IMR-90 (cell line): ENCODE data around the gene KYNU. TPM values are rescaled to one million over a fixed set of nuclear protein-coding genes. Genes with fewer than 3 reads are reported as not detected.

Experiments
- ATAC-seq: fragments of 200-7000 bp; cut with Tn5 transposase; 2 replicates; pipeline ENCODE4 v1.9.1; 2020; ENCODE audit warnings: low read depth, mild to moderate bottlenecking, moderate library complexity
- BruUV-seq: library from RNA; stranded (reverse); fragments of 400-500 nt; replicated peaks from 2 replicates; lab custom pipeline; 2021; lab: Mats Ljungman, UMichigan
- CTCF ChIA-PET: fragments of 300-600 bp; formaldehyde crosslinking; extraction: SDS; loops from one replicate; lab custom pipeline; 2021; ENCODE audit warnings: antibody characterized with exemption; lab: Yijun Ruan, JAX
- POLR2A ChIA-PET: fragments of 300-600 bp; sonication (Branson Sonifier 250); formaldehyde crosslinking; loops from one replicate; lab custom pipeline; 2022; ENCODE audit warnings: antibody characterized with exemption; ENCODE audit not compliant: unreplicated experiment; lab: Charles Lee
- DNase-seq: peaks from one replicate; pipeline ENCODE4 v3.0.0; 2013
- H2AFZ ChIP-seq: replicated peaks from 2 replicates; pipeline ENCODE3; 2013; ENCODE audit warnings: low read length, mild to moderate bottlenecking; ENCODE audit not compliant: poor library complexity
- H2AK5ac ChIP-seq: 2 replicates; pipeline ENCODE4 v1.6.1; 2013; ENCODE audit warnings: low read depth, low read length, inconsistent platforms
- H2AK9ac ChIP-seq: replicated peaks from 2 replicates; pipeline ENCODE3; 2013; ENCODE audit warnings: mild to moderate bottlenecking, low read depth, low read length, moderate library complexity; ENCODE audit not compliant: poor library complexity
- H2BK120ac ChIP-seq: 2 replicates; pipeline ENCODE4 v1.6.1; 2013; ENCODE audit warnings: low read depth, low read length, inconsistent platforms
- H2BK15ac ChIP-seq: 3 replicates; pipeline ENCODE4 v1.6.1; 2013; ENCODE audit warnings: low read depth, low read length, inconsistent platforms
- H2BK20ac ChIP-seq: 2 replicates; pipeline ENCODE4 v1.6.1; 2013; ENCODE audit warnings: low read depth, mild to moderate bottlenecking, inconsistent platforms, low read length, moderate library complexity
- H2BK5ac ChIP-seq: 2 replicates; pipeline ENCODE4 v1.6.1; 2013; ENCODE audit warnings: mild to moderate bottlenecking, low read depth, low read length, inconsistent platforms; ENCODE audit not compliant: poor library complexity, severe bottlenecking
- H3K14ac ChIP-seq: replicated peaks from 2 replicates; pipeline ENCODE4 v1.6.1; 2013; ENCODE audit warnings: low read depth, low read length, inconsistent platforms
- H3K18ac ChIP-seq: 2 replicates; pipeline ENCODE4 v1.6.1; 2013; ENCODE audit warnings: low read depth, low read length, control low read depth
- H3K23ac ChIP-seq: 2 replicates; pipeline ENCODE4 v1.6.1; 2013; ENCODE audit warnings: low read depth, low read length, inconsistent platforms
- H3K27ac ChIP-seq: 2 replicates; pipeline ENCODE4 v1.5.1; 2013; ENCODE audit warnings: mild to moderate bottlenecking, control low read depth, low read length; ENCODE audit not compliant: insufficient read depth
- H3K27me3 ChIP-seq: 2 replicates; pipeline ENCODE4 v1.6.1; 2013; ENCODE audit warnings: low read length; ENCODE audit not compliant: control insufficient read depth, insufficient read depth
- H3K36me3 ChIP-seq: 2 replicates; pipeline ENCODE4 v1.6.1; 2013; ENCODE audit warnings: low read length, mixed read lengths; ENCODE audit not compliant: control insufficient read depth, insufficient read depth
- H3K4ac ChIP-seq: 2 replicates; pipeline ENCODE4 v1.6.1; 2013; ENCODE audit warnings: low read depth, low read length, inconsistent platforms
- H3K4me1 ChIP-seq: 2 replicates; pipeline ENCODE4 v1.6.1; 2013; ENCODE audit warnings: low read length, mixed read lengths; ENCODE audit not compliant: control insufficient read depth, insufficient read depth
- H3K4me2 ChIP-seq: 2 replicates; pipeline ENCODE4 v1.6.1; 2013; ENCODE audit warnings: low read depth, mild to moderate bottlenecking, control low read depth, low read length, moderate library complexity
- H3K4me3 ChIP-seq: 2 replicates; pipeline ENCODE4 v1.5.1; 2013; ENCODE audit warnings: low read depth, mild to moderate bottlenecking, control low read depth, low read length, moderate library complexity; ENCODE audit not compliant: insufficient read depth
- H3K56ac ChIP-seq: 2 replicates; pipeline ENCODE4 v1.6.1; 2013; ENCODE audit warnings: low read length, inconsistent platforms; ENCODE audit not compliant: insufficient read depth; ENCODE audit errors: extremely low read depth
- H3K79me1 ChIP-seq, 2 experiments: 2 replicates each; pipeline ENCODE4 v1.6.1; 2013; ENCODE audit warnings: low read length in 2 of 2, inconsistent platforms in 1 of 2, low read depth in 1 of 2
- H3K9ac ChIP-seq: 2 replicates; pipeline ENCODE4 v1.6.1; 2013; ENCODE audit warnings: low read depth, low read length, control low read depth
- H3K9me1 ChIP-seq: 2 replicates; pipeline ENCODE4 v1.6.1; 2013; ENCODE audit warnings: low read length, inconsistent platforms; ENCODE audit not compliant: insufficient read depth
- H3K9me3 ChIP-seq: 2 replicates; pipeline ENCODE4 v1.6.1; 2013; ENCODE audit warnings: low read length; ENCODE audit not compliant: control insufficient read depth, insufficient read depth
- H4K20me1 ChIP-seq: 2 replicates; pipeline ENCODE4 v1.6.1; 2013; ENCODE audit warnings: low read length, inconsistent platforms; ENCODE audit not compliant: insufficient read depth
- H4K5ac ChIP-seq: 2 replicates; pipeline ENCODE4 v1.6.1; 2013; ENCODE audit warnings: mild to moderate bottlenecking, low read depth, low read length, control low read depth
- H4K8ac ChIP-seq, 2 experiments: 2 replicates each; pipeline ENCODE4 v1.6.1; 2013; ENCODE audit warnings: low read depth in 2 of 2, low read length in 2 of 2, control low read depth in 1 of 2, inconsistent platforms in 1 of 2
- H4K91ac ChIP-seq: 2 replicates; pipeline ENCODE4 v1.6.1; 2013; ENCODE audit warnings: low read depth, low read length, inconsistent platforms; ENCODE audit not compliant: insufficient read depth
- CEBPB ChIP-seq: IDR thresholded peaks from 2 replicates; pipeline ENCODE4 v1.6.1; 2012; ENCODE audit warnings: low read depth, low read length, improper control_type of control experiment
- SMC3 ChIP-seq: fragments of 150-350 bp; IDR thresholded peaks from 2 replicates; pipeline ENCODE4 v1.6.1; 2016; ENCODE audit warnings: low read depth, mild to moderate bottlenecking, antibody characterized with exemption, low read length, moderate library complexity
- WGBS, 2 experiments: methylation state at CpG; one replicate each; pipeline versions ENCODE4 v1.1.5 to v1.1.7; 2013; ENCODE audit warnings: missing lambda C conversion rate in 2 of 2; ENCODE audit not compliant: insufficient read length in 1 of 2; ENCODE audit errors: extremely low coverage in 2 of 2; 5-methylcytosine and 5-hydroxymethylcytosine counted together
- dilution Hi-C: fragments of 300-500 bp; cut with HindIII; formaldehyde crosslinking; loops from one replicate; pipeline ENCODE4 v1.14.3; 2018; ENCODE audit warnings: low sequenced_read_pairs; ENCODE audit not compliant: unreplicated experiment
- in situ Hi-C: fragments of 300-500 bp; cut with MboI; formaldehyde crosslinking; loops from 3 replicates; pipeline ENCODE4 v1.14.3; 2019; ENCODE audit warnings: low sequenced_read_pairs, inconsistent platforms, mixed read lengths
- intact Hi-C: fragments of 100-400 bp; cut with micrococcal nuclease; formaldehyde crosslinking; loops from 2 replicates; pipeline ENCODE4 v1.10.0; 2022
- polyA plus RNA-seq, 3 experiments: library from polyadenylated mRNA; depleted of rRNA; stranded (reverse); fragments of >200 nt; gene quantifications; 2 replicates each; pipeline ENCODE4 v1.2.3, GENCODE V29; 2012; ENCODE audit warnings: low replicate concordance in 1 of 3
- total RNA-seq: library from RNA; depleted of rRNA; stranded (reverse); fragments of >200 nt; gene quantifications from 2 replicates; pipeline ENCODE4 v1.2.3, GENCODE V29; 2012

Gene KYNU
- total and polyA plus RNA-seq, 2 of the 4 experiments (the other 2 are of a cell fraction) = 0.75 to 2.9 TPM

GRCh38 chr2:143015656-143016055 is 138.2 kb downstream of the KYNU start:
- Histone ChIP-seq H3K4ac (no peak overlapping the region), H3K9ac (no peak overlapping the region), H3K79me1 (no peaks in the 10 kb centered on the region), H3K4me2 (peak overlapping the region; percentile 33; the same call in 1 of the 2 replicates), H3K27me3 (no peaks in the 10 kb centered on the region), H4K91ac (no peak overlapping the region), H2BK120ac (no peak overlapping the region), H3K36me3 (no peaks in the 10 kb centered on the region), H3K14ac (no peak overlapping the region; the same call in 1 of the 2 replicates), H2BK20ac (no peak overlapping the region), H3K4me3 (no peak overlapping the region), H4K8ac (no peak overlapping the region), H3K23ac (peak overlapping the region; percentile 1; the same call in 1 of the 2 replicates), H3K18ac (no peak overlapping the region), H2AFZ (no peak overlapping the region), H3K9me3 (no peaks in the 10 kb centered on the region), H2BK15ac (no peak overlapping the region), H4K20me1 (no peaks in the 10 kb centered on the region), H4K5ac (no peak overlapping the region), H3K27ac (no peak overlapping the region), H3K4me1 (no peaks in the 10 kb centered on the region), H2AK9ac (no peak overlapping the region), H3K56ac (no peak overlapping the region), H3K9me1 (no peaks in the 10 kb centered on the region), H2BK5ac (no peak overlapping the region), H2AK5ac (no peak overlapping the region)
- TF ChIP-seq SMC3 (no peak), CEBPB (no peak)
- intact Hi-C loops (no loop called here), in situ Hi-C loops (no loop called here), dilution Hi-C loops (no loop called here)
- ChIA-PET CTCF (interaction anchor here (1.0 to 1.8 kb wide), 2 partner anchors 14 to 19 kb away, joined by 3 to 4 read pairs; no protein-coding TSS in a partner anchor), POLR2A (no interaction called here)
- DNase-seq = peak; percentile 27
- BruUV-seq = no TSS peak
- ATAC-seq = peak; percentile 56
- WGBS, 2 experiments = no CpG with 5 or more reads among the region's 4 CpGs
